Adrenal gland (tissue), 12 donors: ENCODE data around the gene PDCD1LG2. TPM values are rescaled to one million over a fixed set of nuclear protein-coding genes. Genes with fewer than 3 reads are reported as not detected.

Experiments
- DNase-seq, 7 donors: peaks; one replicate each; pipeline ENCODE4 v3.0.0-alpha.2; 2019 to 2020
- H3K27ac ChIP-seq, 5 donors: fragments of 200-600 bp; sonication (generic) in 4 of 5; 1 replicate in 3 of 5; 2 replicates in 2 of 5; pipeline versions ENCODE4 v1.5.1 to v1.8.0; 2016 to 2020; ENCODE audit warnings: mild to moderate bottlenecking in 1 of 5
- H3K27me3 ChIP-seq: fragments of 200-600 bp; 2 replicates; pipeline ENCODE4 v1.8.0; 2021
- H3K36me3 ChIP-seq, 2 donors: fragments of 200-600 bp; replicated peaks in 1 of 2; 1 replicate in 1 of 2; 2 replicates in 1 of 2; pipeline versions ENCODE4 v1.5.1 to v1.8.0; 2018 to 2022
- H3K4me1 ChIP-seq, 2 donors: fragments of 200-600 bp; replicated peaks in 1 of 2; 1 replicate in 1 of 2; 2 replicates in 1 of 2; pipeline versions ENCODE4 v1.5.1 to v1.8.0; 2018 to 2021
- H3K4me3 ChIP-seq, 4 donors: fragments of 200-600 bp; sonication (generic) in 3 of 4; one replicate each; pipeline ENCODE4 v1.5.1; 2016 to 2018
- H3K9me3 ChIP-seq, 3 donors: fragments of 200-600 bp; sonication (generic) in 1 of 3; replicated peaks in 1 of 3; 1 replicate in 2 of 3; 2 replicates in 1 of 3; pipeline versions ENCODE4 v1.5.1 to v1.8.0; 2016 to 2021
- POLR2A ChIP-seq, 2 donors: fragments of 450-650 bp; IDR thresholded peaks; one replicate each; pipeline ENCODE4 v1.6.1; 2017; ENCODE audit warnings: antibody characterized with exemption in 2 of 2, mild to moderate bottlenecking in 2 of 2, moderate library complexity in 1 of 2
- WGBS, 4 donors: extraction: QIAGEN DNeasy Blood & Tissue Kit in 2 of 4; methylation state at CpG; one replicate each; pipeline versions ENCODE4 v1.1.5 to v1.1.7; 2013 to 2017; 5-methylcytosine and 5-hydroxymethylcytosine counted together
- intact Hi-C, 2 donors: fragments of 100-400 bp; cut with DNase I; formaldehyde crosslinking; loops; one replicate each; pipeline versions ENCODE4 v1.14.1 to v1.15.0; 2022 to 2023
- polyA plus RNA-seq, 3 donors: library from polyadenylated mRNA; stranded (reverse); fragments of 200-250 nt in 2 of 3; fragments of 350-450 nt in 1 of 3; fragmentation: Illumina TruSeq in 1 of 3; extraction: RNeasy Lipid Tissue Mini Kit (QIAGEN cat#74804) in 1 of 3; gene quantifications; one replicate each; pipeline ENCODE4 v1.2.3, GENCODE V29; 2013 to 2014
- total RNA-seq, 9 donors: library from RNA; depleted of rRNA in 4 of 9; stranded (reverse); fragments of >200 nt in 4 of 9; fragments of 120-200 nt in 1 of 9; fragmentation: NEBNext Ultra II Directional in 1 of 9; extraction: Animal tissue kit (Norgen Biotek cat#: 25700) in 1 of 9; gene quantifications; one replicate each; pipeline versions ENCODE4 v1.1.0 to v1.2.4, GENCODE V29; 2013 to 2023
- TF ChIP-seq, protein P1 (sequence below), 6 experiments: fragments of 450-650 bp in 4 of 6; fragments of 200-600 bp in 2 of 6; sonication (generic) in 1 of 6; IDR thresholded peaks; 1 replicate in 5 of 6; 2 replicates in 1 of 6; pipeline versions ENCODE4 v1.5.1 to v1.8.0; 2016 to 2021; ENCODE audit warnings: antibody characterized with exemption in 6 of 6, mild to moderate bottlenecking in 2 of 6, moderate library complexity in 1 of 6
- donor health status: healthy with polysubstance abuse.
- donor health status: Bipolar disorder and iron deficiency.
- donor health status: DM: yes; HTN: yes; CAD: no.
- donor health status: DM: no; HTN: no; CAD: no.
- donor health status: DM: no; HTN: no; CAD: no.
- donor health status: DM: yes; HTN: yes; CAD: no.

Gene PDCD1LG2
- total and polyA plus RNA-seq, 12 donors: 0.17 to 5.5 (median 1.4) TPM

DNA sequence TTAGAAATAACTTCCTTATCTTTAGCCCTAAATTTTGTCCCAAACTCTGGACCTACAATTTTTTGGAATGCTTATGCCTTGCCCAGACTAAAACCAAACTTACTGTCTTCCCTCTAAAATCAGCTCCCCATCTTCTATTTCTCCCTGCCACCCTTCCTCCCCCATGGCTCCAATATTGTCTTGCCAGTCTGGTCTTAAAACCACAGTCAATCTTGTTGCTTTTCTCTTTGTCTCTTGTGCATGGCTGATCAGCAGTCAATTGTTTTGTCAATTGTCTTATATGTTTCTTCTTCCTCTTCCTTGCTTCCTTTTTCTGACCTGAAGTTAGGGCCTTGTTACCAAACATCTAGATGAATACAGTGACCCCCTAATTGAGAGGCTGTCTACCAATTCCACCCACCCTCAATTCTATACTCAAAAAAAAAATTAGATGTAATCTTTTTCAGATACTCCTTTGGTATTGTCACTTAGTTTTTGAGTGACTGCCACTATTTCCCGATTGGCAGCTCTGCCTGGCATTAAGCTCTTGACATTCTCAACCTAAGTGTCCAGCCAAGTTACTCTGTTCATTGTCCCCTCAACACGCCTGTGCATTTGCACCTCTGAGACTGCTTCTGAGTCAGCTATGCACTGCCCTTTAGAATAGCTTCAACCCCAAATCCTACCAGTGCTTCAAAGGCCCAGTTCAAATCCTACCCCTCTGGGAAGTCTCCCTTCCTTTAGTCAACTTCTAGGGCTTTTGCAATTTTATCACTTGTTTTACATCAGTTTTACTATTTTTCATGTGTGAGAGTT, 2.5 kb downstream of the PDCD1LG2 start:
- TF ChIP-seq, protein P1, sequence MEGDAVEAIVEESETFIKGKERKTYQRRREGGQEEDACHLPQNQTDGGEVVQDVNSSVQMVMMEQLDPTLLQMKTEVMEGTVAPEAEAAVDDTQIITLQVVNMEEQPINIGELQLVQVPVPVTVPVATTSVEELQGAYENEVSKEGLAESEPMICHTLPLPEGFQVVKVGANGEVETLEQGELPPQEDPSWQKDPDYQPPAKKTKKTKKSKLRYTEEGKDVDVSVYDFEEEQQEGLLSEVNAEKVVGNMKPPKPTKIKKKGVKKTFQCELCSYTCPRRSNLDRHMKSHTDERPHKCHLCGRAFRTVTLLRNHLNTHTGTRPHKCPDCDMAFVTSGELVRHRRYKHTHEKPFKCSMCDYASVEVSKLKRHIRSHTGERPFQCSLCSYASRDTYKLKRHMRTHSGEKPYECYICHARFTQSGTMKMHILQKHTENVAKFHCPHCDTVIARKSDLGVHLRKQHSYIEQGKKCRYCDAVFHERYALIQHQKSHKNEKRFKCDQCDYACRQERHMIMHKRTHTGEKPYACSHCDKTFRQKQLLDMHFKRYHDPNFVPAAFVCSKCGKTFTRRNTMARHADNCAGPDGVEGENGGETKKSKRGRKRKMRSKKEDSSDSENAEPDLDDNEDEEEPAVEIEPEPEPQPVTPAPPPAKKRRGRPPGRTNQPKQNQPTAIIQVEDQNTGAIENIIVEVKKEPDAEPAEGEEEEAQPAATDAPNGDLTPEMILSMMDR (IDR thresholded peaks at IDR 0.05): no peak
- no peak for TF ChIP-seq POLR2A (IDR thresholded peaks at IDR 0.05)
- H3K9me3 ChIP-seq: no peaks in the 10 kb centered on the region
- H3K4me3 ChIP-seq: no peak overlapping the region
- H3K27ac ChIP-seq: no peak overlapping the region
- no peaks in the 10 kb centered on the region for H3K36me3 ChIP-seq
- DNase-seq: no peak
- H3K27me3 ChIP-seq: no peaks in the 10 kb centered on the region
- WGBS, 4 donors: 75 to 87% (median 80%) methylated on average over 2 of the region's 2 CpGs
- peaks cover 0 to 8% of the 10 kb centered on the region in 2 donors for H3K4me1 ChIP-seq
- intact Hi-C loops: no loop called here

DNA sequence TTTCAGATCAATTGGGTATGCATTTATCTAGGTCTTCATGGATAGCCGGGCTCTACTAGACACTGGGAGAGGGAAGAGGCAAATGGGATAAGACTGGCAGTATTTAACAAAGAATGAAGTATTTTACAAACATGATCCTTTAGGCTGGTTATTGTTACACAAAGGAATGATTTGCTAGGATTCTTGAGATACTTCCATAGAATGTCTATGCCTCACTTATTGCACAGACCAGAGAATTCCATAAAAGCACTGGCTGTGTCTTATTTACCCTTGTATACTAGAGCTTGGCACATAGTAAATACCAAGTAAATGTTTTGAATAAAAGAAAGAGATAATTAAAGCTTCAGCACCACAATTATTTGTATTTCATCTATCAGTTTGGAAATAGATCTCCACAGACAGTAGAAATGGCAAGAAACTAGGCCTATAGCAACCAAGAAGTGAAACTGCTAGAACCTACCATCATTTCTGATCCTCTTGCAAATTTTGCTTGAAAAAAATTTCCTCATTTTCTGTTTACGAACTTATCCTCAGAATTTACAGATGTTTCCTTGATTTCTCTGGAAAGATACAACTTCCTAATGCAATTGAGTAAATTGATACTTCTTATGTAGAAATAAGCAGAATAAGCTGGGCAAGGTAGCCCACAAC, 3.8 kb downstream of the PDCD1LG2 start:
- Histone ChIP-seq H3K27ac (no peak overlapping the region), H3K4me1 (peaks cover 0 to 8% of the 10 kb centered on the region in 2 donors), H3K36me3 (no peaks in the 10 kb centered on the region), H3K4me3 (no peak overlapping the region), H3K9me3 (no peaks in the 10 kb centered on the region), H3K27me3 (no peaks in the 10 kb centered on the region)
- intact Hi-C loops: no loop called here
- TF ChIP-seq POLR2A (IDR thresholded peaks at IDR 0.05): no peak
- TF ChIP-seq, protein P1 (IDR thresholded peaks at IDR 0.05): no peak
- no peak for DNase-seq
- WGBS, 4 donors: 74 to 90% (median 76%) methylated on average over 2 of the region's 2 CpGs

DNA sequence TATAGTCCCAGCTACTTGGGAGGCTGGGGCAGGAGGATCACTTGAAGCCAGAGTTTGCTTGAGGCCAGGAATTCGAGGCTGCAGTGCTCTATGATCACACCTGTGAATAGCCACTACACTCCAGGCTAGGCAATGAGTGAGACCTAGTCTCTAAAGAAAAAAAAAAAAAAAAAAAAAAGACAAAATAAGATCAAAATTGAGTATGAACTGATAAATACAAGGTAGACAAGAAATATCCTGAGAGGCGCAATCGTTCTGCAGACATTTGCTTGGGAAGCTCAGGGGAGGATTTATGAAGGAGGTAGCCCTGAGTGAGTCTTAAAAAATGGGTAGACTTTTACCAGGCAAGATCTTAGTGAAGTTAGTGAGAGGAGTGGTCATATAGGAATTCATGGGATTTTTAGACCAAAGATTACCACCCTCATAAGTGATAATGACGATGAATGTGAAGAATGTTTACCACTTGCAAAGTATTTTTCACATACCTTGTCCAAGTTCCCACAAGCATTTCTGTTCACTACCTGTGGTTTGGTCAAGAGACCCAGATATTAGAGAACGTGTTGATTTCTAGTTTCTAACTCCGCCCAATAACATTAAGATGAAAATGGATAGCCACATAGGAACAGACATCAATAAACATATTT, 4.4 kb downstream of the PDCD1LG2 start:
- Histone ChIP-seq H3K4me1 (peaks cover 0 to 4% of the 10 kb centered on the region in 2 donors), H3K4me3 (no peak overlapping the region), H3K36me3 (no peaks in the 10 kb centered on the region), H3K27ac (no peak overlapping the region), H3K27me3 (no peaks in the 10 kb centered on the region), H3K9me3 (no peaks in the 10 kb centered on the region)
- no peak for TF ChIP-seq POLR2A (IDR thresholded peaks at IDR 0.05)
- WGBS, 4 donors: 79 to 85% (median 80%) methylated on average over 6 of the region's 6 CpGs
- intact Hi-C loops: no loop called here
- no peak for DNase-seq

DNA sequence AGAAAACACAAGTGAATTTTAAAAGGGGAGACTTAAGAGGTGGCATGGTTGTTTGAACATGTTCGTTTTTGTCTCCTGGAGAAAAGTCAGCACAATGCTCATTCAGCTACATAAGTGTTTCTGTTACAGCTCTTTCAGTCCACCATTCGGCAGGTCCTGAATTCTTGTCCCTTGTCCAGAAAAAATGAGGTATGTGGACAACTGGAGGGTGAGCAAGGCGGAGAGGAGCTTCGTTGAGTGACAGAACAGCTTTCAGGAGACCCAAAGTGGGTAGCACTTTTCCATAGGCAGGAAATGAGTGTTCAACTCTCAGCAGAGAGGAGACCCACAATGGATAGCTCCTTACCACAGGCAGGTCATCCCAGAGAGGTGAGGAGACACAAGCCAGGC, 4.9 kb downstream of the PDCD1LG2 start:
- Histone ChIP-seq H3K36me3 (no peaks in the 10 kb centered on the region), H3K4me3 (no peak overlapping the region), H3K27ac (no peak overlapping the region), H3K9me3 (no peaks in the 10 kb centered on the region), H3K27me3 (no peaks in the 10 kb centered on the region), H3K4me1 (no peaks in the 10 kb centered on the region)
- TF ChIP-seq, protein P1 (IDR thresholded peaks at IDR 0.05): no peak
- no peak for TF ChIP-seq POLR2A (IDR thresholded peaks at IDR 0.05)
- WGBS, 4 donors: 68 to 83% (median 77%) methylated on average over 4 of the region's 4 CpGs
- intact Hi-C loops: no loop called here
- no peak for DNase-seq
